Spleen (tissue), 7 donors: Measurements from ENCODE around the gene ATXN8OS.

Experiments used
- POLR2A ChIP-seq, 3 donors: fragments of 450-650 bp; IDR thresholded peaks; one replicate each; pipeline ENCODE4 v1.5.1; 2017; ENCODE audit warnings: antibody characterized with exemption in 3 of 3, mild to moderate bottlenecking in 1 of 3
- POLR2AphosphoS5 ChIP-seq, 3 donors: sonication (generic); formaldehyde crosslinking; IDR thresholded peaks; one replicate each; pipeline ENCODE4 v1.5.1; 2017; ENCODE audit warnings: antibody characterized with exemption in 3 of 3
- TF ChIP-seq, protein P1 (sequence below), 11 experiments: fragments of 200-600 bp in 7 of 11; fragments of 450-650 bp in 4 of 11; sonication (generic) in 4 of 11; IDR thresholded peaks in 8 of 11; conservative IDR thresholded peaks in 3 of 11; 1 replicate in 7 of 11; 2 replicates in 4 of 11; pipeline versions ENCODE4 v1.4.0 to v1.8.0; 2016 to 2021; ENCODE audit warnings: antibody characterized with exemption in 11 of 11, inconsistent platforms in 4 of 11, mild to moderate bottlenecking in 1 of 11
- donor health status: DM: no; HTN: no; CAD: no; lungs with moderate emphysema.
- donor health status: DM: no; HTN: no; CAD: no.
- donor health status: DM: no; HTN: no; CAD: no.

DNA sequence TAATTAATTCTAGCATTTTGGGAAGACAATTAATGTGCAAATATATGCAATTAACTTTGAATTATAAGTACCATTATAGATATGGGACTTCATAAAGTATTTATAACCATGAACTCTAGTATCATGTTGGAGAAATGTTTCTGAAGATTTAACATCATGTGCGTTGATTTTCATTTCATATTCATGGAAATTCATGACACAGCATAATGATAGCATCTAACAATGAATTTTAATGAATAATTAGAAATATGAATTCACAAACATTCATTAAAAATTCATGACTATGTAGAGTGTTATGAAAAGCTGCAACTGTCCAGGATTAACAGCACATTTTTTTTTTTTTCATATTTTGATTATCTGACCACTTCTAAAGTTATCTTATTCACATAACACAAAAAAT, 70.7 kb downstream of the ATXN8OS start:
- no peak for TF ChIP-seq POLR2AphosphoS5 (IDR thresholded peaks at IDR 0.05)
- TF ChIP-seq, protein P1, sequence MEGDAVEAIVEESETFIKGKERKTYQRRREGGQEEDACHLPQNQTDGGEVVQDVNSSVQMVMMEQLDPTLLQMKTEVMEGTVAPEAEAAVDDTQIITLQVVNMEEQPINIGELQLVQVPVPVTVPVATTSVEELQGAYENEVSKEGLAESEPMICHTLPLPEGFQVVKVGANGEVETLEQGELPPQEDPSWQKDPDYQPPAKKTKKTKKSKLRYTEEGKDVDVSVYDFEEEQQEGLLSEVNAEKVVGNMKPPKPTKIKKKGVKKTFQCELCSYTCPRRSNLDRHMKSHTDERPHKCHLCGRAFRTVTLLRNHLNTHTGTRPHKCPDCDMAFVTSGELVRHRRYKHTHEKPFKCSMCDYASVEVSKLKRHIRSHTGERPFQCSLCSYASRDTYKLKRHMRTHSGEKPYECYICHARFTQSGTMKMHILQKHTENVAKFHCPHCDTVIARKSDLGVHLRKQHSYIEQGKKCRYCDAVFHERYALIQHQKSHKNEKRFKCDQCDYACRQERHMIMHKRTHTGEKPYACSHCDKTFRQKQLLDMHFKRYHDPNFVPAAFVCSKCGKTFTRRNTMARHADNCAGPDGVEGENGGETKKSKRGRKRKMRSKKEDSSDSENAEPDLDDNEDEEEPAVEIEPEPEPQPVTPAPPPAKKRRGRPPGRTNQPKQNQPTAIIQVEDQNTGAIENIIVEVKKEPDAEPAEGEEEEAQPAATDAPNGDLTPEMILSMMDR (IDR thresholded peaks at IDR 0.05 in 8 of 11, conservative IDR thresholded peaks at IDR 0.05 in 3 of 11) = no peak
- TF ChIP-seq POLR2A (IDR thresholded peaks at IDR 0.05) = no peak
